A673 (cell line): Measurements from ENCODE around the gene FNDC3B.

Experiments
- CTCF ChIP-seq: fragments of 300-800, 200-600 bp; sonication (generic); conservative IDR thresholded peaks from 2 replicates; pipeline ENCODE4 v1.5.1; 2017; ENCODE audit warnings: low read depth, mild to moderate bottlenecking, antibody characterized with exemption, low read length, moderate library complexity, mixed read lengths
- EZH2 ChIP-seq: fragments of 200-600 bp; sonication (generic); IDR thresholded peaks from 2 replicates; pipeline ENCODE4 v1.6.1; 2017; ENCODE audit warnings: borderline replicate concordance, low read depth, mild to moderate bottlenecking, mixed read lengths, antibody characterized with exemption, low read length; ENCODE audit not compliant: poor library complexity, severe bottlenecking

GRCh38 chr3:172115059-172115458, 75.7 kb downstream of the FNDC3B start:
- TF ChIP-seq CTCF (no peak), EZH2 (no peak)
